Stimulated activated CD4-positive, alpha-beta T cell treated with anti-CD3 and anti-CD28 coated beads, Interleukin-1b, Interleukin-23, amount 100 ng/mL, for 24 hours (primary cell): ENCODE results near the gene GAS2L1.
"Not testable (repeated sequence)": the region's sequence is repeated elsewhere in the genome, so short reads cannot be mapped to it uniquely, and the experiment has no call there.

ENCODE experiments used
- DNase-seq, 4 experiments: peaks; one replicate each; pipeline ENCODE4 v3.0.0-alpha.2; 2020; ENCODE audit warnings: low read depth in 4 of 4, low spot score in 1 of 4

GAS2L1 gene

GRCh38 chr22:29341056-29341848, 34.8 kb downstream of the GAS2L1 start:
- DNase-seq, result no peak

GRCh38 chr22:29341849-29342127, 35.3 kb downstream of the GAS2L1 start:
- DNase-seq, result no peak

GRCh38 chr22:29342177-29342576, 35.7 kb downstream of the GAS2L1 start:
- no peak for DNase-seq

GRCh38 chr22:29342577-29343312, 36.3 kb downstream of the GAS2L1 start:
- no peak for DNase-seq

GRCh38 chr22:29343313-29343805, 36.9 kb downstream of the GAS2L1 start:
- DNase-seq, result no peak

GRCh38 chr22:29344137-29344536, 37.7 kb downstream of the GAS2L1 start:
- DNase-seq, result no peak

- DNase-seq, result not testable (repeated sequence)
Observed at GRCh38 chr22:29344889-29345288, 38.4 kb downstream of the GAS2L1 start.

- no peak for DNase-seq
Observed at GRCh38 chr22:29345932-29346331, 39.5 kb downstream of the GAS2L1 start.

GRCh38 chr22:29346659-29347058, 40.2 kb downstream of the GAS2L1 start:
- no peak for DNase-seq

- no peak for DNase-seq
Observed at GRCh38 chr22:29348041-29348440, 41.6 kb downstream of the GAS2L1 start.

- DNase-seq, result no peak
Observed at GRCh38 chr22:29348956-29349355, 42.5 kb downstream of the GAS2L1 start.

- no peak for DNase-seq
Observed at GRCh38 chr22:29351042-29351441, 44.6 kb downstream of the GAS2L1 start.

GRCh38 chr22:29351891-29352290, 45.4 kb downstream of the GAS2L1 start:
- DNase-seq, result no peak

GRCh38 chr22:29352778-29353177, 46.3 kb downstream of the GAS2L1 start:
- DNase-seq, result no peak

- DNase-seq, result no peak
Observed at GRCh38 chr22:29353286-29353685, 46.8 kb downstream of the GAS2L1 start.

GRCh38 chr22:29353860-29354259, 47.4 kb downstream of the GAS2L1 start:
- no peak for DNase-seq

- not testable (repeated sequence) for DNase-seq
Observed at GRCh38 chr22:29357193-29357890, 50.9 kb downstream of the GAS2L1 start.

GRCh38 chr22:29359469-29359868, 53.0 kb downstream of the GAS2L1 start:
- DNase-seq, result no peak
